NCI-H446 treated with DMSO at 0.1 percent for 48 hours (cell line): ENCODE measurements around the gene ZFYVE28.

Experiments used
- DNase-seq: peaks from one replicate; lab custom pipeline; 2025; lab: John Stamatoyannopoulos, UW

The ZFYVE28 gene

DNA sequence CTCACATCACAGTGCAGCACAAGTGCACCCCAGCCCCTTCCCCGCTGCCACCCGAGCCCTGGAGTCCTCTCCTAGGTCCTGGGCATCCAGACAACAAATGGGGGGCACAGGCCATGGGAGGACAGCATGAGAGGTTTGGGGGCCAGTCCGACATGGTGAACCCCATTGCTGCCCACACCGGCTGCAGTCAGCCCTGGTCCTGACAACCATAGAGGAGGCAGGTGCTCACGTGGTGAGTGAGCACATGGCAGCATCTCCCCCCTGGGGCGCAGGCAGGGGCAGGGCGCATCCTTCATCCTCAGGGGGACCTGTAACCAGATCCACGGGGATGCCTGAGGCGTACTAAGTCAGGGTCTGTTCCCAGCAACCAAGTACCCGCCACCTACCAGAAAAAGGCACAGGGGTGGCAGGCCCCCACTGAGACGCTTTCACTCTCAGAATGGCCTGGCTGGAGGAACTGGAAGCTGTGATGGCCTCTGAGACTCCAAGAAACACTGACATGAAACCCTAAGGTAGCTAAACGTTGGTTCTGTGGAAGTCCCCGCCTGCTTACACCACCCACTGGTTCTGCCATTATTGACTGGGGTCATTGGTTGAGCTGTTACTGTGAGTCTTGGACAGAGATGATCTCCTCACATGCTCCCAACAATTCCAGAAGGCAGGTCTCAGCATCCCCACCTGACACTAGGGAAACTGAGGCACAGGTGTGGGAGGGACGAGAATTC, 6.5 kb downstream of the ZFYVE28 start:
- DNase-seq = no peak

DNA sequence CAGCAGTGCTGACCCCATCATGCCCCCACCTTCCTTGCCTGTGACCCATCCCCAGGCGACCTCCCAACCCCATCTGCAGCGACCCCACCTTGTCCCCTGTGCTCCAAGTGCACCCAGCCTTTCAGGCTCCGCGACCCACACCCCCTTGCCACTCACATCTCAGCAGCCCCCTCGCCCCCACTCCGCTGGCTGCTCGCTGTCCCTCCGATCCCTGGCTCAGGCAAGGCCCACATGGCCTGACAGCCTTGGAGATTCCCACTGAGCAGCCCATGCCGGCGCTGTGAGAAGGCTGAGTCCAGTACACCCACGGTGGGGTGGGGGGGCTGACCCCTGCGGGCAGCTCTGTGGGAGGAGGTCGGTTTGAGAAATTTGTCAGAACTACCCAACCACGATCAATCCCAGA, 9.1 kb downstream of the ZFYVE28 start:
- no peak for DNase-seq

DNA sequence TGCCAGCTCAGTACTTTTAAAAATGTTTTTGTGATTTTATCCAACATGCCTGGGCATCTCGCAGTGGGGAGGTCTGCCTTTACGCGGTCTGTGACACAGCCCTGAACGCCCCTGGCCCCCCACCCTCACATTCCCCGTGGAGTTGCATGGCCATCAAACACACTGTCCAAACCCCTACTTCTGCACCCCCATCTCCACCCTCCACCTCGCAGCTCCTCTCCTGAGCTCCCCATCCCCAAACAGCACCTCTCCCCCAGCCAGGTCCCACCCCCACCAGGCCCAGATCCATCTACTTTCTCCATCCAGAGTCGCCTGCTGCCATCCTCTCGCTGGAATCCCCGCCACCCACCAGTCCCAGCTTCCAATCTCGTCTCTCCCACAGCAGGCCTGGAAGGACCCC, 9.5 kb downstream of the ZFYVE28 start:
- no peak for DNase-seq

DNA sequence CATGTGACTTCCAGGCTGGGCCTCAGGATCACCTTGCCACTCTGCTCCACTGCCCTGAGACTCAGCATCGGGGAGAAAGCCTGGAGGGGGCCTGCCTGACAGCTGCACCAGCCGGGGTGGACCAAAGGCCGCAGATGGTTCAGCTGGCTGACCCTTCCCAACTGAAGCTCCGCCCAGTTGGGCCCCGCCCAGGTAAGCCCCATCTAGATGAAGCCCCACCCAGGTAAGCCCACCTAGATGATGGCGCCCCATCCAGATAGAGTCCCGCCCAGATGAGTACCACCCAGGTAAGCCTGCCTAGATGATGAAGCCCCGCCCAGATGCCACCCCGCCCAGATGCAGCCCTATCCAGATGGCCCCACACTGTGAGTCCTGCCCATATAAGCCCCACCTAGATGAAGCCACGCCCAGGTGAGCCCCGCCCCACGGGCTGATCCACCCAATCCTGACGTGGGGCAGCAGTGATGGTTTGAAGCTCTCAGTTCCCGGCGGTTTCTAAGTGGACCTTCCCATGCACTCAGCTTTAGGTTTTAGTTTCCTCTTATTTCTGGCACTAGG, 10.0 kb downstream of the ZFYVE28 start:
- DNase-seq = no peak

DNA sequence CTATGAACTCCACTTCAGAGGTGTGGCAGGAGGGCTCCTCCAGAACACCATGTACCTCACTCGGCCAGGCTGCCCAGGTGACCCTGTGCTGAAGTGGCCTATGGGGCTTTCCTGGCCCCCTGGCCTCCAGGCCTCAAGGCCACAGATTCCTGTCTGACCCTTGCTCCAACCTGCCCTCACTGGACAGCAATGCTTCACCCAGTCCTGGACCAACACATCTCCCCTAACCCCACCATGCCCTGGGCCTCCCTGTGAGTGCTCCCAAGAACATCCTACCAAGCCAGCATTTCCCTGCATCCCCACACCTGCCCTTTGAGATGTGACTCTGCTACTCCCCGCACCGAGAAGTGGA, 10.5 kb downstream of the ZFYVE28 start:
- no peak for DNase-seq

DNA sequence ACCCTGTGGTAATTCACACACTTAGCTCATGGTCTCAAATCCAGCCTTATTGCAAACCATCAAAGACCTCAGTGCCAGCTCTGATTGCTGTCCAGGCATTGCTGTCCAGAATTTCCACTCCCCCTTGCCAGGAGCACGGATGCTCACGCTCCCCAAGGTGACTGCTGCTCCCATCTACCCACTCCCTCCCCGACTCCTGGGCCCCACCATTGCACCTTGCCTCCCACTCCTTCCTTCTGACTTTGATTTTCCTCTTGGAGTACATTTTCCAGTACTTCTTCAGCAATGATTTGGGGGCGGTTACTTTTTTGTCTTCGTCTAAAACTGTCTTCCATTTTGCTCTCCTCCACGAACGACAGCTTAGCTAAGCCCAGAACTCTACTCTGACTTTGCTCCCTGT, 11.5 kb downstream of the ZFYVE28 start:
- no peak for DNase-seq

DNA sequence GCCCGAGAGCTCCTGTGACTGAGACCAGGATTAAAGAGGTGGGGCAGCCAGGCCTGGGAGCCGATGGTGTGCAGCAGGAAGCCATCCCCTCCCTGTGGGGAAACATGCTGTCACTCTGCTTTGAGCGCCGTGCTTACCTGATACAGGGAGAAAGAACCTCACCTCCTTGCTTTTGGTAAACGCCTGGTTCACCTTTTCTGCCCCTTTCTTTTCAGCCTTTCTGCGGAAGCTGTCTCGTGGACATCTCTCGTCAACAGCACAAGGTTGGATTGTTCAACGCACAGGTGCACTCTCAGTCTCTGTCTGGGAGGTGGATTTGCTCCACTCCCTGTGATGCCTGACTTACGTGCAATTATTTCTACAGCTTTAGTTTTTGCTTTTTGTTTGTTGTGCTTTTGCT, 12.0 kb downstream of the ZFYVE28 start:
- DNase-seq = no peak

DNA sequence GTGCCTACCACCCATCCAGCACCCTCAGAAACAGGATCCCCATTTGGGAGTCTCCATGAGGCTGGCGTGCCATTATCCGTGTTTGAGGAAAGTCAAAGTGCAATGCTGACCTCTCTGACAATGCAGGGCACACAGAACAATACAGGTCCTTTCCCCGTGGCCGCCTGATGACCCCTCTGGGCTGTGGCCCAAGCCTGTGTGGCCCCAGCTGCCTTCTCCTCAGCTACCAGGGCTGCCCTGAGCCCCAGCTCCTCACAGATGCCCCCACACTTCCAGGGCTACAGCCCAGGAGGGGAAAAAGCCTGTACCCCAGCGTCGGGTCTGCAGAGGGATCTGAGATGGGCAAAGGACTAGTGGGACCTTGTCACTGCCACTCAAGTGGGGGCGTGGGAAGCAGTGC, 15.5 kb downstream of the ZFYVE28 start:
- no peak for DNase-seq

DNA sequence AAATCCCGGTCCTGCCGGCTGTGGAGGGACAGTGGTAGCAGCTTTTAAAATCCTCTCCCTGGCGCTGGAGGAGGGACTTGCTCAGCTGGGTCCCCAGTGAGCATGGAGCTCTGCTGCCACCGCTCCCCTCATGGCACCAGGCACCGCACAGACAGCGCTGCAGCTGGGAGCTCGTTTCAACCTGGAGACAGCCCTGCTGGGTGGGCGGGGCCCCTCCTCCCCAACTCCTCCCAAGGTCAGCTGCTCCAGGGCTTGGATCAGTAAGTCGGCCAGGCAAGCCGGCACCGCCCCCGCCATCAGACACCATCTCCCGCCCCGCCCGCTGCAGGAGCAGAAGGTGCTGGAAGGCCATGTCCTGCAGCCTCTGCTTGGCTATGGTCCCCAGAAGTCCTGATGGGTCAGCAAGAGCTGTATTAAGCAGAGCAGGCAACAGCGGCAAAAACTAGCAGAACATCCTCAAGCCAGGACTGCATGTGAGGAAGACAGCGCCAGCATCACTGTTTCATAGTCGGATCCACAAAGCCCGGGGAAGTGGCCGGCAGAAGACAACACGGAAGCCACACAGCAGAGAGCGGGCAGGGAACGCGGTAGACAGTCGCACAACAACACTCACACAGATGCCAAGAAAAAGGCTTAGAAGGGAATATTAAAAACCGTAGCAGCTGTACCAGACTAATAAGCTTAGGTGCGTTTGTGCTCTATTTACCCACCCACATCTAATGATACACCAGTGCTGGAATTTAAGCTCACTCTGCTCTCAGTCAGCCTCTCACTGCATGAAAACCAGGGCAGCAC, 16.2 kb downstream of the ZFYVE28 start:
- DNase-seq = no peak

DNA sequence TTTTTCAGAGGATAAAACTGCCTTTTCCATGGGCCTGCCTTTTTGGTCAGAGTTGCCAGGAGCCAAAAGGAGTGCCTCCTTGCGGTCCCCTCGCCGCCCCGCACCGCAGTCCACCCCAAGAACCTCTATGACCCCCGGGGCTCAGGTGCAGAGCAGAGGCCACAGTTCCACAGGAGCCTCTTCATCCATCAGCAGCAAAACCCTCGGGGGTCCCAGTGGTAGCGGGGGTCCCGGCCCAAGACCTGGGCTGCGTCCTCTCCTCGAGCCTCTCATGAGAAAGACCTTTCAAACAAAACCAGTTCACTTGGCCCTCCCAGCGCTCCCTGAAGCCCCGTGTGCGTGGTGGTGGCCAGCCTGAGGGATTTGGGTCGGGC, 16.8 kb downstream of the ZFYVE28 start:
- DNase-seq = no peak

DNA sequence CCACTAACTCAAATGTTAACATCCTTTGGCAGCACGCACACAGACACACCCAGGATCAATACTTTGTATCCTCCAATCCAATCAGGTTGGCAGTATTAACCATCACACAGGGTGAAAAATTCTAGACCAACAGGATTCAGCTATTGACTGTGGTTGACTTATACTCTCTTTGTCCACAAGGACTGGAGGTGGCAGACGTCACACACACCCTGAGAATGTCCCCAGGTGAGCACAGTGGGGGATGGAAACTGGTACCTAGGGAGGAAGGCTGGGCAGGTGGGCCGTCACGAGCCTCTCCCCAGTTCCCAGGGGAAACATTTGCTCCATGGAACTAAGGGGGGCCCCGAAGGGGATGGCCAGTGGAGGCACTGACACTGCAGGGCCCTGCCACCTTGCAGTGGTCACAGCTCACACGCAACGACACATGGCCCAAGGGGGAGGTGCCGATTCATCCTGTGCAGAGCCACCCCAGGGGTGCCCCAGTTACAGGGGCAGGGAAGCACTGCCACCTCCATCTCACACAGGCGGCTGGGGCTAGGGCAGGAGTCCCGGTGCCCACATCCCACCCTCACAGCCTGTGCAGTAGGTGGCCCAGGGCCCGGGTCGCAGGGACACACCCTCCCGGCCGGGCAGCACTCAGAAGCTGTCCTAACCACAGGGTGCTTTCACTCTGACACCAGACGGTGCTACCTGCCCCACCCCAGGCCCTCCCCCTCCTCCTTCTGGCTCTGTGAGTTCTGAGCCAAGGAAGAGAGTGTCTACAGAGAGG, 17.4 kb downstream of the ZFYVE28 start:
- DNase-seq = no peak

DNA sequence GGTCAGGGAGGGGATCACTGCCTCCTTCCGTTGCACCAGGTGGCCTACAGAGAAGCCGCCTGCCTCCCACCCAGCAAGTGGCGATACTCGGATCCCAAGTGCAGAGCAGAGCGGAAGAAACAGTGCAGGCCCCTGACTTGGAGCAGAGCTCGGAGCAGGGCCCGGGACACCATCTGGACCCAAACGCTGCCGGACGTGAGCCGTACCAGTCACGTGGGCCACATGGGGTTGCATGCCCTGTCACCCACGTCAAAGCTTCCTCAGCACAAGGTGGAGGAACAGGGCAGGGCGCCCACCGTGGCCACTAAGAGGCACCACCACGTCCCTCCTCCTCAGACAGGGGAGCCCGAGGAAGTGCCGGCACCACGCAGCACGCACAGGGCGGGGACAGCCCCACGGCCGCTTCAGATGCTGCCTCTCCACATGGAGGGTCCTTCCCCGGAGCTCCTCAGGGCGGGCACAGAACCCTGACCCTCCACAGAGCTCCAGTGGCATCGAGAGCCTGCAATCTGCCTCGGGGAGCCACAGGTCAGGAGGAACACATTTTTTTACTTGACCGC, 18.7 kb downstream of the ZFYVE28 start:
- DNase-seq = no peak

DNA sequence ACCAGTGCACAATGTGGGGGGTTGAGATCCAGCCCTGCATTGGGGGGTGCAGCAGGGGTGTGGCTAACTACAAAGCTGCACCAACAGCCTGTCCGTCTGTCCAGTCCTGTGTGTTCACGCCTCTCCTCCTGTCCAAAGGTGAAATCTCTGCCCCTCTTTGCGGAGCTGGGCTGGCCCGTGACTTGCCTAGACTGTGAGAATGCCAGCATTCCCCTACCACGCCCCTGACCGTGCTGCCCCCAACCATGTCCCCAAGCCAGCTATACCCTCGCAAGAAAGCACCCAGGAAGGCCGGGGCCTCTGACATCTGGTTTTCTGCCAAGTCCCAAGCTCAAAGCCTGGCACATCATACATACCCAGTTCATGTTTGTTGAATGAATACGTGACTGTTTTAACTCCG, 19.2 kb downstream of the ZFYVE28 start:
- DNase-seq = no peak

DNA sequence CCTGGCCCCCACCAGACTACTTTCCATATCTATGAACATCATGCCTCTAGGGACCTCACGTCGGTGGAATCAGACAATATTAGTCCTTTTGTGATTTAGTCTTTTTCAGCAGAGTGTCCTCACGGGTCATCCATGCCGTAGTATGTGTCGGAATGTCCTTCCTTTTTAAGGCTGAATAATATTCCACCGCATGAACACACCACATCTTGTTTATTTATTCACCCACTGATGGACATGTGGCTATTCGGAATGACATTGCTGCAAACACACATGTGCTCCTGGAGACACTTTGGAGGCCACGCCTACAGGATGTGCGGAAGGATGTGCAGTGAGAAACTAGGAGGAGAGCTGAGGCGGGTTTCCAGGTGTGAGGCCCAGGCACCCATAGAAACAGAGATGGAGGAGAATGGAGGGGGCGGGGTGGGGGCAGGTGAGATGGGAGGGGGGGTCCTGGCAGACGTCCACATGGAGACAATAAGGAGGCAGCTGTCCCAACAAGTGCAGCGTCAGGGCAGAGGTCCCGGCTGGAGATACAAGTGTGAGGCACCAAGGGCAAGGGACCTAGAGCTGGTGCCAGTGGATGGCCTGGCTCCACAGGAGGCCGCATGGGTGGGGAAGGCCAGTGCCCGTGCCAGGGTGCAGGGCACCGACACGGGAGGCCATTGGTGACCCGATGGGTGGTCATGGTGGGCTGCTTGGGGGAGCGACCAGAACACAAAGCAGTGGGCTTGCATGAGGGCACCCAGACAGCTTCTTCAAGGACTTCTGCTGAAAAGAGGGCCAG, 20.7 kb downstream of the ZFYVE28 start:
- DNase-seq = no peak

DNA sequence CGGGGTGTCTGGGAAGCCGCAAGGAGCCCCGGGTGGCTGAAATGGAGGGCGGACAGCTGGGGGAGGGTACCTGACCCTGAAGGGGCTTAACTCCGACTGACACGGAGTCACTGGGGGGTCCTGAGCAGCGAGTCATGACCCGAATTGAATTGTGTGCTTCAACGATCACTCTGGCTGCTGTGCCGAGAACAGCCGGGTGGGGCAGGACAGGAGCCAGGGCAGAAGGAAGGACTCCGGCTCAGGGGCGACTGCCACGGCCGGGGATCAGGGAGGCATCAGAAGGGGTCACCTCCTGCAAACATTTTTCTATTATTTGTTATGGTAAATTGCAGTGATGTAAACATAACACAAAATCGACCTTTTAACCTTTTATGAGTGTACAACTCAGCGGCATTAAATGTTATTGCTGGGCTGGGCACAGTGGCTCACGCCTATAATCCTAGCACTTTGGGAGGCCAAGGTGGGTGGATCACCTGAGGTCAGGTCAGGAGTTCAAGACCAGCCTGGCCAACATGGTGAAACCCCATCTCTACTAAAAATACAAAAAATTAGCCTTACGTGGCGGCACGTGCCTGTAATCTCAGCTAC, 21.6 kb downstream of the ZFYVE28 start:
- DNase-seq = no peak

DNA sequence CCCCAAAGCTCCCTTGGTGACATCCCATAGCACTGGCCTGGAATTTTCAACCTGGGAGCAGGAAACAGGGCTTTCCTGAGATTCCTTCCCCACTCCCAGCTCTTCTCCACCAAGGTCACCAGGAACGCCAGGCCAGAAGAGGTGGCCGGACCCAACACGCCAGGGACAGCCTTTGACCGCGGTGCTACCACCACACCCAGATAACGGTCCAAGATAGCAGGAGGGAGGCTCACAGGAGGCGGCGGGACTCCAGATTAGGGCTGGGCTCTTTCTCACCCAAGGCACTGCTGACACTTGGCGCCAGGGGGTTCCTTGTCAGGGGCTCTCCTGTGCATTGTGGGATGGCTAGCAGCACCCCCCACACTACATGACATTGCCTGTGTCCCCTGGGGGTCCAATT, 22.9 kb downstream of the ZFYVE28 start:
- no peak for DNase-seq

DNA sequence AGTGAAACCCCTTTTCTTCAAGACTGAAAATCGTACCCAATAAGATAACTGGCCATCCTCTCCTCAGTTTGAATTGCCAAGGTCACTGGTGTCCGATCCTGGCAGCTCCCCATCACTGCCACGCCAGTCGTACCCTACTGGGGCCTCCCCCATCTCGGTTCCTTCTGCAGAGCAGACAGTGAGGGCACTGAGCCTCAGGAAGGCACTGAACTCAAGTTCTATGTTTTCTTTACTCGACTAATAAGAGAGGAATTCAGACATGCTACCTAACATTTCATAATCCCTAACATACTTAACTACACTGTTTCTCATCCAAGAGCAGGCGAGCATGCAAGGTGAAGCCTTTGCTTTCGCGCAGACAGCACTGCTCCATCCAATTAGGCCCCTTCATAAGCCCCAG, 23.4 kb downstream of the ZFYVE28 start:
- no peak for DNase-seq

DNA sequence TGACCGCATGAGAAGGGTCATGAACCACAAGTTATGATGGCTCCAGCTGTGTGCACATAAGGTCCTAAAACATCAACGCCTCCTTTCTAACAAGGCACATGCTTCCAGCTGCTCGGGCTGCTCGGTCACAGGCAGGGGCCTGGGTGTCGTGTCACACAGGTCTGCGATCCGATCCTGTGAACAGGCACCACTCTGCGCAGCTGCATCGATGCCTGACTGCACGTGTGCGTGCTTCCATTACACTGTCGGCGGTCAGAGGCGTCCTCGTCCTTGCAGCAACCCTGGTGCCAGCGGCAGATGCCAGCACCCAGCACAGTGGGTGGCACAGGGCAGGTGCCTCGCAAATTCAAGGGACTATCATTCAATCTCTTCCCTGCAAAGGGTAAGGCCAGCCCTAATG, 23.9 kb downstream of the ZFYVE28 start:
- no peak for DNase-seq

DNA sequence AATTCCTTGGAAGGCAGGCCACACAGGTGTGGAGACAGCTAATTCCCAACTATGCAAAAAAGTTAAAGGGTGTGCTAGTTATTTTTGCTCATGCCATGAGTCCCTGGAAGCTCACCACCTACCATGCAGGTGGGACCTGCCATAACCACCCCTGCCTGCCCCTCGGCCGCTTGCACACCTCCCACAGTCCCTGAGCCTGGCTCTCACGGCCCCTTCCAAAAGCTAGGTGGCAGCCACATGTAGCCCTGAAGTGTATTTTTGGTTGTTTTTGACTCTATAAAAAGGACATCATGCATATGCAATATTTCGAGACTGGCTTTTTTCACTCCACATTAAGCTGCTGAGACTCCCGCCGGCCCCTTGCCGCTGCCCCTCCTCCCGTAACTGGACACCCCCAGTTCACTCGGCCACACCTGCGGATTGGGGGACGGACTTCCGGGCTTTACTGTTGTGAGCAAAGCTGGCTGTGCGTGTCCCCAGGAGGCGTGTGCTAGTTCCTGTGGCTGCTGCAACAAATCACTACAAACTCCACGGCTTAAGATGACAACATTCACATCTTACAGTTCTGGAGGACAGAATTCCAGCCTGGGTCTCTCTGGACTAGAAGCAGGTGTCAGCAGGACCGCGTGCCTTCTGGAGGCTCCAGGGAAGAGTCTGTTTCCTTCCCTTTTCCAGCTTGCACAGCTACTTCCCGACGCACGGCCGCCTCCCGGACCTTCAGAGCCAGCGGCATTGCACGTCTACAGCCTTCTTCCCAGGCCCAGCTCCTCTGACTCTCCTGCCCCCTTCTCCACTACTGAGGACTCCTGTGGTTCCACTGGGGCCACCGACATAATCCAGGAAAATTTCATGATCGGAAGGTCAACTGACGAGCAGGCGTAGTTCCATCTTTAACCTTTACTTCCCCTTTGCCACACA, 24.8 kb downstream of the ZFYVE28 start:
- DNase-seq = no peak

DNA sequence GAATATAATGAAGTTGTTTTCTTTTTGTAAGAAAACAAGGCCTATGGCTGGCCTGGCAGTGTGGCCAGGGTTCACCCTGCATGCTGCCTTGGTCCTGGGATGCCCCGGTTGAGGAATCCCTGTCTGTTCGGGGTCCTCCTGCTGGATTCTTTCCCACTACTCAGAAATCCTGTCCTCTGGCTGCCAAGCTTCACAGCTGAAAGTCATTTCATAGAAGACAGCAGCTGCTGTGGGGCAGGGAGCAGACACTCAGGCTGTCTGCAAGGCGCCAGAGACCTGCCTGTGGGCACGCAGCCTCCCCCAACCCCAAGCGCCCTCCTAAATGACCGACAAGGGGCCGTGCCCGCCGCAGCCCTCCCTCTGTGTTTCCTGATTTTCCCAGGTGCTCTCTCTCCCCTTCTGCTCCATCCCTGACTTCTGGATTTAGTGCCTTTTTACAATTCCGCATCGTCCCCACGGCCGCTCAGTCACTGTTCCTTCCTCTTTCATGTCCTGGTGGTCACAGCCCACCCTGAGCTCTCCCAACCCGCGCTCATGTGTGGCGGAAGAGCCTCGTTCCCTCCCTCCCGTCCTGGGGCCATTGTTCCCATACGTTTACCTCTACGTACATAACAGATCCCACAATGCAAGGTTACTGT, 27.5 kb downstream of the ZFYVE28 start:
- peak; percentile 1 for DNase-seq
